Measurements from ENCODE around the gene ZFP82. TPM values are rescaled to one million over a fixed set of nuclear protein-coding genes. Genes with fewer than 3 reads are reported as not detected.

Gene ZFP82
- total RNA-seq: 5.0 TPM
- long read RNA-seq, transcript ZFP82-201 (5 exons, 2,623 nt): major isoform, 8 of 10 reads
- long read RNA-seq, partial matches to known transcripts: 0 of 10 reads
- long read RNA-seq, other reads (novel, unspliced or antisense): 2 of 10 reads

- DNase-seq (peak; percentile 94), ATAC-seq (peak; percentile 99)
- intact Hi-C loops (cut with micrococcal nuclease): no loop called here
These were observed at the start of gene ZFP82 for GRCh38 chr19:36418287-36419001. Gene ZFP82 (minus strand): TSS chr19:36418644. CDS start chr19:36409789, 8,855 bp downstream.

GRCh38 chr19:36460046-36460445, 41.6 kb upstream of the ZFP82 start:
- intact Hi-C loops (cut with micrococcal nuclease): no loop called here
- ATAC-seq (no peak), DNase-seq (no peak)

GRCh38 chr19:36456831-36457230, 38.4 kb upstream of the ZFP82 start:
- intact Hi-C loops (cut with micrococcal nuclease): no loop called here
- DNase-seq (no peak), ATAC-seq (no peak)

- ATAC-seq (no peak), DNase-seq (no peak)
- intact Hi-C loops (cut with micrococcal nuclease): no loop called here
These were observed 30.7 kb upstream of the ZFP82 start for GRCh38 chr19:36449059-36449670.

GRCh38 chr19:36441339-36441738, 22.9 kb upstream of the ZFP82 start:
- intact Hi-C loops (cut with micrococcal nuclease): no loop called here
- no peak for DNase-seq

GRCh38 chr19:36436531-36436930, 18.1 kb upstream of the ZFP82 start:
- DNase-seq: no peak
- no peak for ATAC-seq
- intact Hi-C loops (cut with micrococcal nuclease): no loop called here

More at GRCh38 chr19:36441339-36441738, 22.9 kb upstream of the ZFP82 start:
- no peak for ATAC-seq

GRCh38 chr19:36423925-36424324, 5.5 kb upstream of the ZFP82 start:
- intact Hi-C loops (cut with micrococcal nuclease): no loop called here
- DNase-seq: no peak
- ATAC-seq: no peak

- intact Hi-C loops (cut with micrococcal nuclease): no loop called here
- DNase-seq (no peak), ATAC-seq (no peak)
These were observed 3.5 kb upstream of the ZFP82 start for GRCh38 chr19:36421749-36422481.

- DNase-seq (peak; percentile 69), ATAC-seq (peak; percentile 56)
- intact Hi-C loops (cut with micrococcal nuclease): no loop called here
These were observed 2.7 kb upstream of the ZFP82 start for GRCh38 chr19:36420961-36421748.

GRCh38 chr19:36417752-36418286, 625 bp downstream of the ZFP82 start:
- DNase-seq (no peak), ATAC-seq (no peak)
- intact Hi-C loops (cut with micrococcal nuclease): no loop called here

- ATAC-seq: no peak
- intact Hi-C loops (cut with micrococcal nuclease): no loop called here
- DNase-seq: no peak
These were observed 8.6 kb downstream of the ZFP82 start for GRCh38 chr19:36409841-36410240.

GRCh38 chr19:36408101-36408500, 10.3 kb downstream of the ZFP82 start:
- no peak for ATAC-seq
- intact Hi-C loops (cut with micrococcal nuclease): no loop called here
- no peak for DNase-seq

GRCh38 chr19:36404498-36404897, 13.9 kb downstream of the ZFP82 start:
- intact Hi-C loops (cut with micrococcal nuclease): no loop called here
- no peak for DNase-seq
- no peak for ATAC-seq

GRCh38 chr19:36401475-36401874, 17.0 kb downstream of the ZFP82 start:
- intact Hi-C loops (cut with micrococcal nuclease): no loop called here
- ATAC-seq (no peak), DNase-seq (no peak)

- DNase-seq: no peak
- intact Hi-C loops (cut with micrococcal nuclease): no loop called here
- no peak for ATAC-seq
These were observed 19.9 kb downstream of the ZFP82 start for GRCh38 chr19:36398571-36398970.

- DNase-seq (no peak), ATAC-seq (no peak)
- intact Hi-C loops (cut with micrococcal nuclease): no loop called here
These were observed 25.3 kb downstream of the ZFP82 start for GRCh38 chr19:36392916-36393673.

- ATAC-seq (no peak), DNase-seq (no peak)
- intact Hi-C loops (cut with micrococcal nuclease): no loop called here
These were observed 39.0 kb downstream of the ZFP82 start for GRCh38 chr19:36379510-36379819.

- peak; percentile 99 for ATAC-seq
- intact Hi-C loops (cut with micrococcal nuclease): no loop called here
- DNase-seq: peak; percentile 95
These were observed 39.6 kb downstream of the ZFP82 start, which contains the start of gene ZFP14 for GRCh38 chr19:36378625-36379509. Gene ZFP14 (minus strand): TSS chr19:36379201. CDS start chr19:36367892, 11,309 bp downstream.

Measured in left ventricle myocardium superior (tissue), 1 donor.